Esophagus (tissue), 2 donors: ENCODE data around the gene RIOX2. TPM values are rescaled to one million over a fixed set of nuclear protein-coding genes. Genes with fewer than 3 reads are reported as not detected.
"Not testable (repeated sequence)": the region's sequence is repeated elsewhere in the genome, so short reads cannot be mapped to it uniquely, and the experiment has no call there.

Experiments
- H3K27ac ChIP-seq, 2 donors: one replicate each; pipeline ENCODE4 v1.5.1; 2013; ENCODE audit warnings: low read depth in 2 of 2, mild to moderate bottlenecking in 2 of 2, inconsistent platforms in 1 of 2, low read length in 1 of 2, moderate library complexity in 1 of 2
- H3K27me3 ChIP-seq, 2 donors: one replicate each; pipeline ENCODE4 v1.6.1; 2013; ENCODE audit warnings: low read length in 2 of 2, control low read depth in 1 of 2, mild to moderate bottlenecking in 1 of 2; ENCODE audit not compliant: insufficient read depth in 2 of 2, control insufficient read depth in 1 of 2
- H3K36me3 ChIP-seq, 2 donors: one replicate each; pipeline ENCODE4 v1.6.1; 2013; ENCODE audit warnings: low read length in 1 of 2; ENCODE audit not compliant: control insufficient read depth in 2 of 2, insufficient read depth in 2 of 2
- H3K4me1 ChIP-seq, 2 donors: one replicate each; pipeline ENCODE4 v1.6.1; 2013; ENCODE audit warnings: low read length in 1 of 2; ENCODE audit not compliant: control insufficient read depth in 2 of 2, insufficient read depth in 2 of 2
- H3K4me3 ChIP-seq, 2 donors: one replicate each; pipeline ENCODE4 v1.5.1; 2013; ENCODE audit warnings: low read length in 2 of 2, mild to moderate bottlenecking in 2 of 2, low read depth in 1 of 2, moderate library complexity in 1 of 2
- H3K9me3 ChIP-seq, 2 donors: one replicate each; pipeline ENCODE4 v1.6.1; 2013; ENCODE audit warnings: mild to moderate bottlenecking in 2 of 2, low read depth in 1 of 2, low read length in 1 of 2, moderate library complexity in 1 of 2; ENCODE audit not compliant: control insufficient read depth in 2 of 2, insufficient read depth in 1 of 2
- WGBS, 2 donors: extraction: QIAGEN DNeasy Blood & Tissue Kit; methylation state at CpG; one replicate each; pipeline ENCODE4 v1.1.7; 2013; 5-methylcytosine and 5-hydroxymethylcytosine counted together
- polyA plus RNA-seq, 2 donors: library from polyadenylated mRNA; stranded (reverse); fragments of 200-250 nt; gene quantifications; one replicate each; pipeline ENCODE4 v1.2.3, GENCODE V29; 2013
- donor health status: healthy with polysubstance abuse.
- donor health status: Bipolar disorder and iron deficiency.

The RIOX2 gene
- polyA plus RNA-seq, 2 donors: 24.0 to 27.9 TPM

DNA sequence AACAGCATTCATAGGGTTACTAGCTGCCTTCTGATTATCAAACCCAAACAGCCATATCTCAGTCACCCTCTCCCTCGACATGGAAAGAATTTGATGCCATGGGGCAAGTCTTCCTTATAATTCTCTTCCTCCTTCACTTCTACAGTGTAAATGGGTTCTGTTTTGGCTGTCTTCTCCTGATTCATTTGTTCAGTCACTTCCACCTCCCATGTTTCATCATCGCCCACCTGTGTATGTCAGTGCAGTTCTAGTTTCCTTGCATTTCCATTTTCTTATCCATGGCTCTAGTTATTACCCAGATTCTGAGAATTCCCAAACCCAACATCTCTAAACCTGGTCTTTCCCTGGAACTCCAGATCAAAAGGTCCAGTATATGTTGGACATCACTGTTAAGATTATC, 41.0 kb downstream of the RIOX2 start:
- H3K27me3 ChIP-seq: no peaks in the 10 kb centered on the region
- H3K27ac ChIP-seq: no peak overlapping the region
- H3K9me3 ChIP-seq: no peaks in the 10 kb centered on the region
- peaks cover 5 to 9% of the 10 kb centered on the region in 2 donors for H3K36me3 ChIP-seq
- no peak overlapping the region for H3K4me3 ChIP-seq
- 65 to 69% methylated on average over 2 of the region's 2 CpGs for WGBS, 2 donors
- no peaks in the 10 kb centered on the region for H3K4me1 ChIP-seq

DNA sequence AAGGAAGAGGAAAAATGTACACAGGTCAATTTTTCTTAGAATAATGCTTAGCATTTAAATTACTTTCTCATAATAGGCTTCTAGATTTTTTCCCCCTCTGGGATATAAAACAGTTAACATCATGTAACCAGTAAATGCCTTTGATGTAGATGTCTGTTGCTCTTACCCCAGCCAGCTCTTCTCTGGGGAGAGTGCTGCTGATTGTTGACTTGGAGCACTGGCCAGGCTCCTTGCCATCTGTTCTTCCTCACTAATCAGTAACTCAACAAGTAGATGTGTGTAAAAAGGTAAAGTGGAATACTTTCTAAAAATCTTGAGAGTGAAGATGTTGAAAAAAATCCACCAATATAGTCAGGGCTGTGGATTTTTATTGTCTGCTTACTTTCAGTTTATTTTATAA, 42.2 kb downstream of the RIOX2 start:
- H3K27ac ChIP-seq: no peak overlapping the region
- no peaks in the 10 kb centered on the region for H3K27me3 ChIP-seq
- H3K4me1 ChIP-seq: no peaks in the 10 kb centered on the region
- peaks cover 5 to 9% of the 10 kb centered on the region in 2 donors for H3K36me3 ChIP-seq
- H3K9me3 ChIP-seq: no peaks in the 10 kb centered on the region
- H3K4me3 ChIP-seq: no peak overlapping the region

DNA sequence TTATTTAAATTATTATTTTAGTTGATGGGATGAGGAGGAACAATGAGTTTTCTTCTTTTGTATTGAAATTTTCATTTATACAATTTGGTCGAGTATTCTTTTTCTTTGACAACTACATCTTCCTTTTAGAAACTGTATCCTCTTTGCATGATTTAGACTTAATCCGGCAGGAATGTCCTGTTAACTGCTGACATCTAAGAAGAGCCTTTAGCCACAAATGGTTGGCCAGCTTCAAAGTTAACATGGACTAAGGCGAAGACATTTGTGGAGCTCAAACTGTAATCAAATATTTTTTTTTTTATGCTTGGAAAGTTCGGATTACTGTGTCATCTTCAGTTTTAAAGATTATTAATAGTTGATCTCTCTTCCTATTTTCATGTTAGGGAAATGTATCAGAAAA, 43.2 kb downstream of the RIOX2 start:
- no peaks in the 10 kb centered on the region for H3K27me3 ChIP-seq
- WGBS, 2 donors: 76 to 84% methylated on average over 4 of the region's 4 CpGs
- no peaks in the 10 kb centered on the region for H3K9me3 ChIP-seq
- no peak overlapping the region for H3K27ac ChIP-seq
- peaks cover 5 to 11% of the 10 kb centered on the region in 2 donors for H3K36me3 ChIP-seq
- no peak overlapping the region for H3K4me3 ChIP-seq
- no peaks in the 10 kb centered on the region for H3K4me1 ChIP-seq

DNA sequence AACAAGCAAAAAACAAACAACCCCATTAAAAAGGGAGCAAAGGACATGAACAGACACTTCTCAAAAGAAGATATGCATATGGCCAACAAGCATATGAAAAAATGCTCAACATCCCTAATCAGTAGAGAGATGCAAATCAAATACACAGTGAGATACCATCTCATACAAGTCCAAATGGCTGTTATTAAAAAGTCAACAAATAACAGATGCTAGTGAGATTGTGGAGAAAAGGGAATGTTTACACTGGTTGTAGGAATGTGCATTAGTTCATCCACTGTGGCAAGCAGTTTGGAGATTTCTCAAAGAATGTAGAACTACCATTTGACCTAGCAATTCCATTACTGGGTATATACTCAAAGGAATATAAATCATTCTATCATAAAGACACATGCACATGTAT, 44.5 kb downstream of the RIOX2 start:
- Histone ChIP-seq H3K27ac (no peak overlapping the region), H3K36me3 (peaks cover 5 to 7% of the 10 kb centered on the region in 2 donors), H3K4me3 (no peak overlapping the region), H3K9me3 (no peaks in the 10 kb centered on the region), H3K4me1 (no peaks in the 10 kb centered on the region), H3K27me3 (no peaks in the 10 kb centered on the region)

DNA sequence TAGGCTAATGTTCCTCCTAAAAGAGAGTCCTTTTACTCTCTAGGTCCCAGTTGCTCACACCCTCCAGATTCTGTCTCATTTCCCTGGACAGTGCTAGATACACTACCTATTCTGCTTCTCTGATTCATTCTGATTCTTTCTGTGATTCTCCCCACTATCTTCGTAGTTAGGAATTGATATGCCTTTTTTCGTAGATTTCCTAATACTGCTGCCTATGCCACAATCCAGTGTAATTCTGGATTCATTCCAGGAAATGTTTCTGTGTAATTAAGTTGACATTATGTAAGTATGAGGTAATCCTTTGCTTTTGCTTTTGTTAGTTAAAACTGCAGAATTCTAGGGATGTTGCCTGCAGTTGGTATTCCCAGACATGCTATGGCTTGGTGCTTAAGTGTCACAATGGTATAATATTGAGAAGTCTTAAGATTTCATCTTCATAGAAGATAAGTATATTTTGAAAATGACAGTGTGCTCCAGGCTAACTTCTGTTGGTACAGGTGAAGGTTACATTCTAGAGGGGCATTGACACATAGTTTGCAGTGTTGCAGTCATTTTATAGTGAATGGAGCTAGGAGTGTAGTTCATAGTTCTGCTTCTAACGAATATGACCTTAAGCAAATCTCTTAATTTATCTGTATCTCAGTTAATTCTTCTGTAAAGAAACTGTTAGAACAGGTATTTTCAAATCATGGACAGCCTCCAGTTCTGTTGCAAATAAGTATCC, 54.3 kb downstream of the RIOX2 start:
- H3K4me3 ChIP-seq: no peak overlapping the region
- no peaks in the 10 kb centered on the region for H3K9me3 ChIP-seq
- no peaks in the 10 kb centered on the region for H3K27me3 ChIP-seq
- no peaks in the 10 kb centered on the region for H3K36me3 ChIP-seq
- WGBS, 2 donors: 43 to 50% methylated on average over 3 of the region's 3 CpGs
- no peak overlapping the region for H3K27ac ChIP-seq
- no peaks in the 10 kb centered on the region for H3K4me1 ChIP-seq

DNA sequence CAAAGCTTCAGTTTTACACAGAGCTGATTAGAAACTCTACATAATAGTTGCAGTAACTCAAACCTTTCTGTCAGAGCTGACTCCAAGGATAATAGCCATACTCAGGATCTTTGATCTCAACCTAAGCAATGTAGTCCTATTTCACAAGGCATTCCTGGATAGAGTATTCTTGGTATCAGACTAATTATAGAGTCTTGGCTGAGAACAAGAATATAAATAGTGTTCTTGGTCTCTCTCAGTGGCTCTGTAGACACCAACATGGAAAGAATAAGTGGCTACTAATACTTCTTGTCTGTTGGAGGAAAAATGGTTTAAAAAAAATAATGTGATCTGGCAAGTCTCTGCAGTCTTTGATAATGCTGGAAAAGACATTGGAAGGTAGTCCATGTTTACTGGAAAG, 55.7 kb downstream of the RIOX2 start:
- Histone ChIP-seq H3K36me3 (no peaks in the 10 kb centered on the region), H3K4me1 (no peaks in the 10 kb centered on the region), H3K4me3 (no peak overlapping the region), H3K9me3 (no peaks in the 10 kb centered on the region), H3K27me3 (no peaks in the 10 kb centered on the region), H3K27ac (no peak overlapping the region)

DNA sequence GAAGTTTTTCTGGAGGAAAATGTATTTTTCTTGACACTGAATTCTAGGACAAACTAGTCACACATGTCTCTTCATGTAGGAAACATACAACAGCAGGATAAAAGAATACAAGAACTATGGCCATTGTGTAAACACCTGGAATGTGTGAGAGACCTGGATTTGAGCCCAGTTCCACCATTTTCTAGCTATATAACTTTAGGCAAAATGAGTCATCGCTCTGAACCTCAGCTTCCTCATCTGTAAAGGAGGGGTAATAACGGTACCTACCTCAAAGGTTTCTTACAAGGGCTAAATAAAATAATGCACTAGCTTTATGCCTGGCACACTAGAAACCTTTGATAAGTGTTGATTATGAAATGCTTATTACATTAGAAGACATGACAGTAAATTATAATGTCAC, 57.8 kb downstream of the RIOX2 start:
- Histone ChIP-seq H3K27ac (no peak overlapping the region), H3K4me1 (no peaks in the 10 kb centered on the region), H3K36me3 (no peaks in the 10 kb centered on the region), H3K9me3 (no peaks in the 10 kb centered on the region), H3K4me3 (no peak overlapping the region), H3K27me3 (no peaks in the 10 kb centered on the region)
- whole genome bisulfite sequencing, 2 donors: 51 to 63% methylated on average over 2 of the region's 2 CpGs

DNA sequence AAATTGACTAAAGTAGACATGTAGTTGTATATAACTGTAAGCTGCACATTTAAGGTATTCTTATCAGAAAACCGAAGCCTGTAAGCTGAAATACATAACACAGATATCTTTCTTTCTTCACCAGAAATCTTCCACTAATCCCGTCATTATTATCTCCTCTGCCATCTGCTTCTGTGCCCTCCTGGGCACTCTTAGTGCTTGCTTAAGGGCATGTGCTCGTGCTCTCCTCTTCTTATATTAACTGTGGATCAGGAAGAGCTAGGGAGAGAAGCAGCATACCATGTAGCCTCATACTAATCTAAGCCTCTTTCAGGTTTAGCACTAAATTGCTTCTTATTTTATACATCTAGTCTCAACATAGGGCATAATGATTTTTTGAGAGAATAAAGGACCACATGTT, 60.8 kb downstream of the RIOX2 start:
- Histone ChIP-seq H3K9me3 (no peaks in the 10 kb centered on the region), H3K4me1 (no peaks in the 10 kb centered on the region), H3K36me3 (no peaks in the 10 kb centered on the region), H3K4me3 (no peak overlapping the region), H3K27ac (no peak overlapping the region), H3K27me3 (no peaks in the 10 kb centered on the region)
- WGBS, 2 donors: 72 to 83% methylated on average over 3 of the region's 3 CpGs

DNA sequence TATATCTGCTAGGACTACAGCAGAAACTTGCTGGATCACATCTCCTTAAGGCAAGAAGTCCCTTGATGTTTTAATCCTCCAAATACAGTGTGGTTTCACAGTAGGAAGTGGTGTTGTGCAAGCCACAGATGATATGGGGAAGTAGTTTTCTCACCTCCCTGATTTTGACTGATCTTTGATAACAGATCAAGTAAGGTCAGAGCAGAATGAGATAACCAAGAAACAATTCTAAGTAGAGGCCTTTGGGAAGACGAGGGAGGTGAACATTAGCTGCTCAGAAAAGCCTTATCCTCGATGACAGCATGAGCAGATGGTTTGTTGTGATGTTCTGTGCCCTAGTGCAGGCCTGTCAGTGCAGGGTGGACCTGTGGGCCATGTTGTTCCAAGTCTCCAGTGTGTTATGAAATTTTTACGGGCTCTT, 61.3 kb downstream of the RIOX2 start:
- H3K36me3 ChIP-seq: no peaks in the 10 kb centered on the region
- 66 to 67% methylated on average over 3 of the region's 3 CpGs for WGBS, 2 donors
- no peaks in the 10 kb centered on the region for H3K4me1 ChIP-seq
- H3K9me3 ChIP-seq: no peaks in the 10 kb centered on the region
- no peaks in the 10 kb centered on the region for H3K27me3 ChIP-seq
- H3K4me3 ChIP-seq: no peak overlapping the region
- no peak overlapping the region for H3K27ac ChIP-seq

DNA sequence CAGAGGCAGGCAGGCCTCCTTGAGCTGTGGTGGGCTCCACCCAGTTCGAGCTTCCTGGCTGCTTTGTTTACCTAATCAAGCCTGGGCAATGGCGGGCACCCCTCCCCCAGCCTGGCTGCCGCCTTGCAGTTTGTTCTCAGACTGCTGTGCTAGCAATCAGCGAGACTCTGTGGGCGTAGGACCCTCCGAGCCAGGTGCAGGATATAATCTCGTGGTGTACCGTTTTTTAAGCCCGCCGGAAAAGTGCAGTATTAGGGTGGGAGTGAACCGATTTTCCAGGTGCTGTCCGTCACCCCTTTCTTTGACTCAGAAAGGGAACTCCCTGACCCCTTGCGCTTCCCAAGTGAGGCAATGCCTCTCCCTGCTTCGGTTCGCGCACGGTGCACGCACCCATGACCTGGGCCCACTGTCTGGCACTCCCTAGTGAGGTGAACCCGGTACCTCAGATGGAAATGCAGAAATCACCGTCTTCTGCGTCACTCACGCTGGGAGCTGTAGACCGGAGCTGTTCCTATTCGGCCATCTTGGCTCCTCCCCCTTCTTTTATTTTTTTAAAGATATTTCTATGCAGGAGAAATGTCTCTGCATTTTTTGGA, 61.9 kb downstream of the RIOX2 start:
- not testable (repeated sequence) for H3K4me3 ChIP-seq, H3K27me3 ChIP-seq, H3K4me1 ChIP-seq, H3K9me3 ChIP-seq, H3K36me3 ChIP-seq, H3K27ac ChIP-seq
- 74 to 83% methylated on average over 22 to 24 of the region's 24 CpGs for WGBS, 2 donors
